Rectal smooth muscle tissue (tissue), 1 donor: ENCODE data around the gene TRIM9.

ENCODE experiments used
- H3K27ac ChIP-seq: one replicate; pipeline ENCODE4 v1.7.0; 2013; ENCODE audit warnings: low read depth, low read length, inconsistent platforms
- H3K27me3 ChIP-seq: one replicate; pipeline ENCODE4 v1.7.0; 2013; ENCODE audit warnings: low read length; ENCODE audit not compliant: control insufficient read depth, insufficient read depth
- H3K36me3 ChIP-seq: one replicate; pipeline ENCODE4 v1.7.0; 2013; ENCODE audit warnings: low read length; ENCODE audit not compliant: control insufficient read depth, insufficient read depth
- H3K4me1 ChIP-seq: one replicate; pipeline ENCODE4 v1.7.0; 2013; ENCODE audit warnings: low read length; ENCODE audit not compliant: control insufficient read depth, insufficient read depth
- H3K4me3 ChIP-seq: one replicate; pipeline ENCODE4 v1.7.0; 2013; ENCODE audit warnings: low read length
- H3K9ac ChIP-seq: one replicate; pipeline ENCODE4 v1.7.0; 2013; ENCODE audit warnings: low read length

Gene TRIM9

GRCh38 chr14:51094901-51095853, at the start of gene TRIM9:
TRIM9 (minus strand) TSS chr14:51095105; CDS start chr14:51094939, 166 bp downstream.
- Histone ChIP-seq H3K27ac (peak within 1 kb of the TSS; percentile 85), H3K9ac (peak within 1 kb of the TSS; percentile 56), H3K36me3 (no peaks in the 10 kb centered on the region), H3K4me1 (no peaks in the 10 kb centered on the region), H3K4me3 (peak within 1 kb of the TSS; percentile 92), H3K27me3 (peaks cover 14% of the 10 kb centered on the region)

- no peaks in the 10 kb centered on the region for H3K27me3 ChIP-seq
- no peaks in the 10 kb centered on the region for H3K4me1 ChIP-seq
- no peak overlapping the region for H3K9ac ChIP-seq
- no peak overlapping the region for H3K27ac ChIP-seq
- no peak overlapping the region for H3K4me3 ChIP-seq
- no peaks in the 10 kb centered on the region for H3K36me3 ChIP-seq
Observed at GRCh38 chr14:51140856-51141255, 46.0 kb upstream of the TRIM9 start.

GRCh38 chr14:51140338-51140737, 45.4 kb upstream of the TRIM9 start:
- Histone ChIP-seq H3K27ac (no peak overlapping the region), H3K27me3 (no peaks in the 10 kb centered on the region), H3K4me3 (no peak overlapping the region), H3K36me3 (no peaks in the 10 kb centered on the region), H3K4me1 (no peaks in the 10 kb centered on the region), H3K9ac (no peak overlapping the region)

- H3K9ac ChIP-seq = no peak overlapping the region
- no peak overlapping the region for H3K27ac ChIP-seq
- no peaks in the 10 kb centered on the region for H3K36me3 ChIP-seq
- no peak overlapping the region for H3K4me3 ChIP-seq
- H3K4me1 ChIP-seq = no peaks in the 10 kb centered on the region
- no peaks in the 10 kb centered on the region for H3K27me3 ChIP-seq
Observed at GRCh38 chr14:51139121-51139681, 44.3 kb upstream of the TRIM9 start.

- H3K36me3 ChIP-seq = no peaks in the 10 kb centered on the region
- no peak overlapping the region for H3K27ac ChIP-seq
Observed at GRCh38 chr14:51138404-51139103, 43.6 kb upstream of the TRIM9 start.

GRCh38 chr14:51131516-51131915, 36.6 kb upstream of the TRIM9 start:
- Histone ChIP-seq H3K4me1 (no peaks in the 10 kb centered on the region), H3K9ac (no peak overlapping the region), H3K27me3 (no peaks in the 10 kb centered on the region), H3K27ac (no peak overlapping the region), H3K4me3 (no peak overlapping the region), H3K36me3 (no peaks in the 10 kb centered on the region)

More at GRCh38 chr14:51138404-51139103, 43.6 kb upstream of the TRIM9 start:
- Histone ChIP-seq H3K4me1 (no peaks in the 10 kb centered on the region), H3K27me3 (no peaks in the 10 kb centered on the region), H3K9ac (no peak overlapping the region), H3K4me3 (no peak overlapping the region)

- H3K4me1 ChIP-seq = no peaks in the 10 kb centered on the region
- H3K36me3 ChIP-seq = no peaks in the 10 kb centered on the region
- no peak overlapping the region for H3K27ac ChIP-seq
- no peaks in the 10 kb centered on the region for H3K27me3 ChIP-seq
- H3K9ac ChIP-seq = no peak overlapping the region
- no peak overlapping the region for H3K4me3 ChIP-seq
Observed at GRCh38 chr14:51129130-51129529, 34.2 kb upstream of the TRIM9 start.

- H3K27ac ChIP-seq = no peak overlapping the region
- no peaks in the 10 kb centered on the region for H3K4me1 ChIP-seq
- H3K9ac ChIP-seq = no peak overlapping the region
- H3K36me3 ChIP-seq = no peaks in the 10 kb centered on the region
- no peak overlapping the region for H3K4me3 ChIP-seq
- H3K27me3 ChIP-seq = no peaks in the 10 kb centered on the region
Observed at GRCh38 chr14:51124029-51124428, 29.1 kb upstream of the TRIM9 start.

GRCh38 chr14:51121096-51121495, 26.2 kb upstream of the TRIM9 start:
- Histone ChIP-seq H3K9ac (no peak overlapping the region), H3K36me3 (no peaks in the 10 kb centered on the region), H3K27me3 (no peaks in the 10 kb centered on the region), H3K4me1 (no peaks in the 10 kb centered on the region), H3K4me3 (no peak overlapping the region), H3K27ac (no peak overlapping the region)

GRCh38 chr14:51119411-51120051, 24.6 kb upstream of the TRIM9 start:
- Histone ChIP-seq H3K27me3 (no peaks in the 10 kb centered on the region), H3K9ac (no peak overlapping the region), H3K4me1 (no peaks in the 10 kb centered on the region), H3K36me3 (no peaks in the 10 kb centered on the region), H3K4me3 (no peak overlapping the region), H3K27ac (no peak overlapping the region)

GRCh38 chr14:51118993-51119392, 24.1 kb upstream of the TRIM9 start:
- Histone ChIP-seq H3K27ac (no peak overlapping the region), H3K4me3 (no peak overlapping the region), H3K4me1 (no peaks in the 10 kb centered on the region), H3K27me3 (no peaks in the 10 kb centered on the region), H3K36me3 (no peaks in the 10 kb centered on the region), H3K9ac (no peak overlapping the region)

- Histone ChIP-seq H3K36me3 (no peaks in the 10 kb centered on the region), H3K4me1 (no peaks in the 10 kb centered on the region), H3K4me3 (no peak overlapping the region), H3K27me3 (no peaks in the 10 kb centered on the region), H3K27ac (no peak overlapping the region), H3K9ac (no peak overlapping the region)
Observed at GRCh38 chr14:51117593-51117992, 22.7 kb upstream of the TRIM9 start.
